ACC112 (cell line): ENCODE measurements around the gene PRSS38.

ENCODE experiments used
- H2AFZ ChIP-seq: fragments of 200-600 bp; sonication (generic); one replicate; pipeline ENCODE4 v1.6.0; 2017; ENCODE audit warnings: antibody characterized with exemption, low read length; ENCODE audit not compliant: unreplicated experiment
- H3K27ac ChIP-seq: fragments of 200-600 bp; sonication (generic); 2 replicates; pipeline ENCODE4 v1.5.1; 2014; ENCODE audit warnings: low read depth, mild to moderate bottlenecking, antibody characterized with exemption, low read length, moderate library complexity
- H3K27me3 ChIP-seq: fragments of 200-600 bp; sonication (generic); 2 replicates; pipeline ENCODE4 v1.6.1; 2014; ENCODE audit warnings: mild to moderate bottlenecking, antibody characterized with exemption, low read length, moderate library complexity, mixed read lengths; ENCODE audit not compliant: insufficient read depth
- H3K36me3 ChIP-seq: fragments of 200-600 bp; sonication (generic); 2 replicates; pipeline ENCODE4 v1.6.1; 2016; ENCODE audit warnings: mild to moderate bottlenecking, antibody characterized with exemption, low read length, moderate library complexity, mixed read lengths; ENCODE audit not compliant: insufficient read depth
- H3K4me1 ChIP-seq: fragments of 200-600 bp; sonication (generic); one replicate; pipeline ENCODE4 v1.6.1; 2016; ENCODE audit warnings: low read length, mixed read lengths; ENCODE audit not compliant: insufficient read depth, unreplicated experiment, control insufficient read depth
- H3K4me3 ChIP-seq: fragments of 200-600 bp; sonication (generic); 2 replicates; pipeline ENCODE4 v1.5.1; 2014; ENCODE audit warnings: mild to moderate bottlenecking, low read depth, low read length
- H3K79me2 ChIP-seq: fragments of 200-600 bp; sonication (generic); one replicate; pipeline ENCODE4 v1.6.0; 2016; ENCODE audit warnings: low read length; ENCODE audit not compliant: control insufficient read depth, unreplicated experiment, insufficient read depth

PRSS38 gene

DNA sequence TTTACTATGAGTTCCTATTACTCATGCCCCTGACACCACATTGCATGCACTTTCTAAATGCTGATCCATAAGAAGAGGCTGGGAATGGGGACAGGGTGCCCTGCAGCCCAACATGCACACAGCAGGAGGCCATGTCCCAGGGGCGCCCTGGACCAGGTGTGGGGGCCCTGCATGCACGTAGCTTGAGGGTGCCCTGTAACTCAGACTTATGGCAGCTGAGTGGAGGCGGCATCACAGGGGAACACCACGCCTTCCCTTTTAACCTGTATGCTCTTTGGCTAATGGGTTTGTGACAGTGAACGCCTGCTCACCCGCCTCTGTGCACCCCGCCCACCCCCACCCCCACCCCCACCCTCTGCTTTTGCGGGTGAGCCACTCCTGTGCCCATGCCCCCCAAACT is 44.1 kb upstream of the PRSS38 start:
- peaks cover 5% of the 10 kb centered on the region; the same call in 1 of the 2 replicates for H3K36me3 ChIP-seq
- no peak overlapping the region for H2AFZ ChIP-seq

DNA sequence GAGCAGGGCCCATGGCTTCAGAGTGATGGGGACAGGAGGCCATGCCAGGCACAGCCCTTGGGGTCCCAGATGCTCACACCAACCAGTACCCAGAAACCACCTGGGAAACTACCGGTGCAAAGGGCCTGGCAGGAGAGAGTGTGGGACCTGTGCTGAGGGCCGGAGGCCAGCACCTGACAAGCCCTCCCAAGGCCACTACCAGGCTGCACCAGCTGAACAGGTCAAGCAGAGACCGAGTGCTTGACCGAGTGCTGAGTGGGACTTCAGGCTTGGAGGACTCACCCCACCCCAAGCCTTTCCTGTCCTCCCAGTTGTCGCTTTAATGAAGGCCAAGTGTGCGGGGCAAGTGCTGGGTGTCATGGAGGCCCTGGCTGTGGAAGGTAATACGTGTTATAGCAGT is 43.7 kb upstream of the PRSS38 start:
- no peak overlapping the region for H2AFZ ChIP-seq
- H3K4me3 ChIP-seq: no peak overlapping the region
- H3K79me2 ChIP-seq: no peaks in the 10 kb centered on the region
- peaks cover 5% of the 10 kb centered on the region; the same call in 1 of the 2 replicates for H3K36me3 ChIP-seq
- H3K27me3 ChIP-seq: no peaks in the 10 kb centered on the region
- H3K4me1 ChIP-seq: peaks cover 4% of the 10 kb centered on the region
- no peak overlapping the region for H3K27ac ChIP-seq

More for the DNA sequence above, 44.1 kb upstream of the PRSS38 start:
- Histone ChIP-seq H3K4me3 (no peak overlapping the region), H3K4me1 (peaks cover 4% of the 10 kb centered on the region), H3K27ac (no peak overlapping the region), H3K27me3 (no peaks in the 10 kb centered on the region), H3K79me2 (no peaks in the 10 kb centered on the region)

DNA sequence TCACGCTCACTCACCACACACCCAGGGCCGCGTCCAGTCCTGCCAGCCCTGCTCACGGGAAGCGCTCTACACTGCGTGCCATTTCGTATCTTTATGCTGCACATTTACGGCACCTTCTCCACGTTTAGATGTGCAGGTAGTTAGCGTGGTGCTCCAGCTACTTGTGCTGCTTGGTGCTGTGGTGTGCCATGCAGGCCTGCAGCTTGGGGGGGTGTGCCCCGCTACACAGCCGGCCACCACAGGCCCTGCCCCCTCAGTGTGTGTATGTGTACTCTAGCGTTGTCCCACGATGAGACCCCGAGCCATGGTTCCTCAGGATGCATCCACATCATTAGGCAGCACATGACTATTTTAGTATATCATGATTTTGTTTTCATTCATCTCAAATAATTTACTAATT is 41.9 kb upstream of the PRSS38 start:
- no peaks in the 10 kb centered on the region for H3K36me3 ChIP-seq
- no peak overlapping the region for H2AFZ ChIP-seq
- H3K27ac ChIP-seq: no peak overlapping the region
- no peaks in the 10 kb centered on the region for H3K27me3 ChIP-seq
- H3K79me2 ChIP-seq: no peaks in the 10 kb centered on the region
- peaks cover 7% of the 10 kb centered on the region for H3K4me1 ChIP-seq
- H3K4me3 ChIP-seq: no peak overlapping the region

DNA sequence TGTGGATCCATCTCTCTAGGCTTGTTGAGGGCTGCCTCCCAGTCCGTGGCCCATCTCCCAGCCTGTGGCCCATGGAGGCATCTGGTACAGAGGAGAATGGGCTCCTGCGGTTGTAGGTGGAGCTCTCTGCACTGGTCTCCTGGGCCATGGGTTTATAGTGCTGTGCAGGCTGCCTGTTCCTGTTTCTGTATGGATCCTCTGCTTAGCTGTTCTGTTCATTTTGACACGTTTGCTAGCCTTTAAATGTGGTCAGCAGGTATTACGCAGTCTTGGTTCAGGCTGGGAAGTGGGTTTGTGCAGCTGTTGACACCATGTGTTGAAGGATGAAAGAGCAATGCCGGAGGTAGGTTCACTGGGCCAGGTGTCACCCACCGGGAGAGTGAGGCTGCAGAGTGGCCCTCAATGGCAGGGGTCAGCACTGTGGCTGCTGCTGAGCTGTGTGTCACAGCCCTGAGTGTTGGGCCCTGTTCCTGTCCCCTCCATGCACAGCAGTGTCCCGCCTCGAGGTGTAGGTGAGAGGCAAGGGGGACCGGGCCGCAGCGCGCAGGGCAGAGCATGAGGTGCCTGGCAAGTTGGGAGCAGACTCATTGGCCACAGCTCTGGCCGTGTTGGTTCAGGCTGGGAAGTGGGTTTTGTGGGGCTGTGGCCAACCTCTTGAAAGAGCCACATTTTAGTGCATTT is 41.3 kb upstream of the PRSS38 start:
- Histone ChIP-seq H3K4me3 (no peak overlapping the region), H3K27me3 (no peaks in the 10 kb centered on the region), H3K4me1 (peaks cover 13% of the 10 kb centered on the region), H2AFZ (no peak overlapping the region), H3K27ac (no peak overlapping the region), H3K36me3 (no peaks in the 10 kb centered on the region), H3K79me2 (no peaks in the 10 kb centered on the region)

DNA sequence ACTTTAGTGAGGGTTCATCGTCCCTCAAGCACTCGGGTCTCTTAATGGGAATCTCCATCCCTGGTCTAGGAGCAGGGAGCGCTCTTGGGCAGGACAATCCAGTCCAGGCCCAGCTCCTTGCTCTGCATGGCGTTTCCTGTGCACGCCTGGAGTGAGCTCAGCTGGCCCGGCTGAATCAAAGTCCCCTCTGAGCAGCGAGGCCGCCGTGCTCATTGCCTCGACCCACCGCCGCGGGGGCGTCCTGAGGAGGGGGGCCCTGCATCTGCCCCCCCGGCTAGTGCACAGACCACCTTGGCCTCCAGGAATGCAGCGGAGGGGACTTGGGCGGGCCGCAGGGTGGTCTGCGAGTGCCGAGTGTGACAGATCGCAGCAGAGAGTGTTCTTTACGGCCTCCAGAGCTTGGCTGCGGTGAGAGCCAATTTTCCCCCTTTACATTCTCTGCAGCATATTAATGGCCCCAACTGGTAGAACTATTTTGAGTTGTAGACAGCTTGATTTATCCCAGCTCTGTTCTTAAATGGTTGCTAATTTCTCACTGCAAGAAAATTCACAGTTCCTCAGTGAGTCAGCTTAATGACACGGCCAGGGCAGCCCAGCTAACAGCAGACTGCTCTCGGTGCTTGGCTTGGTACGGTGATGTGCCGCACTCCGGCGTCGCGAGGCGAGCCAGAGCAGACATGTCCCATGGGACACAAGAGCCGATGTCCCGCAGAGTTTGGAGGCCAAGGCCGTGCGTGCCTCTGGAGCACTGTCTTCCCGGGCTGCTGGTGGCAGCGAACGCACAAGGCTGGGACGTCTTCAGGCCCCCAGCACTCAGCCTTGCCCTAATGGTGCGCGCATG is 40.4 kb upstream of the PRSS38 start:
- Histone ChIP-seq H3K4me1 (peaks cover 15% of the 10 kb centered on the region), H3K27ac (no peak overlapping the region), H3K4me3 (no peak overlapping the region), H2AFZ (no peak overlapping the region), H3K36me3 (no peaks in the 10 kb centered on the region), H3K27me3 (no peaks in the 10 kb centered on the region), H3K79me2 (no peaks in the 10 kb centered on the region)

DNA sequence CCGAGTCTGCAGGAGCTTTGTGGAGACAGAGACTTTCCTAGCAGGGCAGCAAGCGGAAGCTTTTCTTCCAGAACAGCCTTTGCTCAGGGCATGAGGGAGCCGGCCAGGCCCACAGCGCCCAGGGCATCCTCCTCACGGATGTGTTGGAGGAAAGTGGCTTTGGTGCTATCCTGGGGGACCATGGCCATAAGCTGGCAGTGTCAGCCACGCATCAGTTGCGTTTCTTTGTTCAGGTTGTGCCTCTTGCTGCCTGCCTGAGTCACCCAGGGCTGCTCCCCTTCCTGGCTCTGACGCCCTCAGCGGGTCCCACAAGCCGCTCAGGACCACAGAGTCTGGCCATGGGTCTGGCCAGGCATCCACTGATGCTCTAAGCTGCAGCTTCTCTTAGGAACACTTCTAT is 39.6 kb upstream of the PRSS38 start:
- H3K27me3 ChIP-seq: no peaks in the 10 kb centered on the region
- no peak overlapping the region for H3K27ac ChIP-seq
- no peaks in the 10 kb centered on the region for H3K36me3 ChIP-seq

DNA sequence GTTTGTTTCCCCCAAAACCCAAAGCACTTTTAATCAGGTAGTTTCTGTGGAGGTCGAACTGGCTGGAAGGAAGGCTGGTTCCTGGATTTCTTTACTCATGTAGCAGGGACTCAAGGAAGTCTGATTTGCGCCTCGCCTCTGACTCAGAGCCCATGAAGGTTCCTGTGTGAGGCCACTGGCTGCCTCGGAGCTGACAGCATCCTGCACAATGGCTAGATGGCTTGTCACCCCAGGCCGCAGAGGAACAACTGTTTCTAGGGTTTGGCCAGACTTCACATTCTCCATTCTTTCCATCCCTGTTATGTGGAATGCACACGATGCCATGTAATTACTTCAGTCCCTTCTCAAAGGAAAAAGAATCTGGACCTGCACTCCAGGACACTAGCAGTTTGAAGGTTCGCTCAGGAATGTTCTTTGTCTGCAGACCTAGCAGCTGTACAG is 39.1 kb upstream of the PRSS38 start:
- H3K27ac ChIP-seq: no peak overlapping the region

More for the DNA sequence above, 39.6 kb upstream of the PRSS38 start:
- no peak overlapping the region for H2AFZ ChIP-seq
- no peak overlapping the region for H3K4me3 ChIP-seq
- H3K79me2 ChIP-seq: no peaks in the 10 kb centered on the region
- peaks cover 15% of the 10 kb centered on the region for H3K4me1 ChIP-seq

DNA sequence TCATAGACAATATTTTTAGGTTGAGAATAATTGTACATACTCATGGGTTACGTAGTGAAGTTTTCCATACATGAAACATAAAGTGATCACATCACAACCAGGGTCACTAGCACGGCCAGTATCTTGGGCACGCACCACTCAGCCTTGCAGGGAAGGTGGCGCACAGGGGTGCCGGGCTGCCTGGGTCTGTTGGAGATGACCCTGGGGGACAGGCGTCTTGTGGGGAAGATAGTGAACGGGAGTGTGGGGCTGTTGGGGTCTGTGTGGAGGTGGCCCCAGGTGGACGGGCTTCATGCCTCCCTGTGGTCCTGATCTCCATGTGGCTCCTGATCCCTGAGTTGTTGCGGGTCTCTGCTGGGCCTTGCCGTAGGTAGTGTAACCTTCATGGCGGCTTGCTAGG is 38.3 kb upstream of the PRSS38 start:
- no peak overlapping the region for H3K27ac ChIP-seq
- no peak overlapping the region for H2AFZ ChIP-seq
- H3K36me3 ChIP-seq: no peaks in the 10 kb centered on the region
- H3K4me3 ChIP-seq: no peak overlapping the region
- no peaks in the 10 kb centered on the region for H3K79me2 ChIP-seq
- peaks cover 15% of the 10 kb centered on the region for H3K4me1 ChIP-seq
- H3K27me3 ChIP-seq: no peaks in the 10 kb centered on the region

More for the DNA sequence above, 39.1 kb upstream of the PRSS38 start:
- no peaks in the 10 kb centered on the region for H3K27me3 ChIP-seq
- no peak overlapping the region for H3K4me3 ChIP-seq
- no peaks in the 10 kb centered on the region for H3K36me3 ChIP-seq
- H2AFZ ChIP-seq: no peak overlapping the region
- peaks cover 15% of the 10 kb centered on the region for H3K4me1 ChIP-seq
- no peaks in the 10 kb centered on the region for H3K79me2 ChIP-seq

DNA sequence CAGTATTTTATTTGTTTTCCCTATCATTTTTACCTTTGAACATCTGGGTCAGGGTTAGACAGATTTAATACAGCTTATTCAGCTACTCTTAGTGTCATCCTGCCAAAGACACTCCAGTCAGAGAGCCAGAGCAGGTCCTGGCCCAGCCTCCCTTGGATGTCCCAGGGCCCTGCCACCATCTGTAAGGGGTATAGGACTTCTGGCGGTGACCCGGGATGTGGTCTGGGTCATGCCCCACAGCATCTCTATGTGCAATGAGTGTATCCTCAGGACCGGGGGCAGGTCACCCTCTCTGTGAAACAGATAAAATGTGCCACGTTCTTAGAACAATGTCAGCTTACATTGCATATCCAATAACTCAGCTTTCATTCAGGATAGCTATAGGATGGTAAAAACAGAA is 37.8 kb upstream of the PRSS38 start:
- H3K4me3 ChIP-seq: no peak overlapping the region
- H3K79me2 ChIP-seq: no peaks in the 10 kb centered on the region
- no peak overlapping the region for H2AFZ ChIP-seq
- H3K27ac ChIP-seq: no peak overlapping the region
- H3K27me3 ChIP-seq: no peaks in the 10 kb centered on the region
- H3K4me1 ChIP-seq: peaks cover 15% of the 10 kb centered on the region
- H3K36me3 ChIP-seq: no peaks in the 10 kb centered on the region

DNA sequence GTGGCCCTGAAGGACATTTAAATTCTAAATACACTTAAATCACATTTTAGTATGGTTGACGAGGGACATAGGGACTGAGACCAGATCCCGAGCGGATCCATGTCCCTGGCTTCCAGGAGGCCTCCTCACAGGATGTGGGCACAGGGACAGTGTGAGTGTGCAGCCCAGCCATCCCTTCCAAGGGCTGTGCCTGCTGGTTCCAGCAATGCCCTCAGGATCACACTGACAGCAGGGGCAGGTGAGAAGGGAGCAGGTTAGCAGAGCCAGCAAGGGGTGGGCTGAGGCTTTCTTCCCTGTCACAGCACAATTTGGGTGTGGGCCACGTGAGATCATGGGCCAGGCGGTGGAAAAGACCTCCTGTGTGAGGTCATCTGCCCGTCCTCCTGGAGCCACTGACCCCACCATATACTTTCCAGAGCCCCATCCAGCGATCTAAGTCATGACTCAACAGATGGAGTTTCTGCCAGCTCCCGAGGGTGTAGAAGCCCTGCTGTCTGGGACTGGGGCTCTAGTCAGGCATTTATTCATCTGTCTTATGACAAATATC is 37.0 kb upstream of the PRSS38 start:
- Histone ChIP-seq H3K27me3 (no peaks in the 10 kb centered on the region), H3K36me3 (no peaks in the 10 kb centered on the region), H3K79me2 (no peaks in the 10 kb centered on the region), H2AFZ (no peak overlapping the region), H3K4me3 (no peak overlapping the region), H3K4me1 (peaks cover 15% of the 10 kb centered on the region), H3K27ac (no peak overlapping the region)
